Right cardiac atrium (tissue), 5 donors: ENCODE data around the gene RUFY3. TPM values are rescaled to one million over a fixed set of nuclear protein-coding genes. Genes with fewer than 3 reads are reported as not detected.

ENCODE experiments used
- ATAC-seq, 2 donors: fragments of 200-7000 bp; cut with Tn5 transposase; one replicate each; pipeline versions ENCODE4 v1.8.0 to v1.9.1; 2020; ENCODE audit warnings: moderate library complexity in 2 of 2, mild to moderate bottlenecking in 1 of 2
- DNase-seq, 3 donors: peaks; one replicate each; pipeline ENCODE4 v3.0.0-alpha.2; 2020
- H3K27ac ChIP-seq: one replicate; pipeline ENCODE4 v1.5.1; 2013; ENCODE audit warnings: mild to moderate bottlenecking, low read length, control low read depth, moderate library complexity
- H3K27me3 ChIP-seq: one replicate; pipeline ENCODE4 v1.6.1; 2013; ENCODE audit not compliant: control insufficient read depth, insufficient read depth
- H3K4me1 ChIP-seq: one replicate; pipeline ENCODE4 v1.6.1; 2013; ENCODE audit warnings: low read length; ENCODE audit not compliant: control insufficient read depth, insufficient read depth
- H3K4me3 ChIP-seq: one replicate; pipeline ENCODE4 v1.5.1; 2013; ENCODE audit warnings: low read length, control low read depth
- H3K9me3 ChIP-seq: one replicate; pipeline ENCODE4 v1.6.1; 2013; ENCODE audit warnings: low read length; ENCODE audit not compliant: control insufficient read depth
- WGBS: extraction: QIAGEN DNeasy Blood & Tissue Kit; methylation state at CpG from one replicate; pipeline ENCODE4 v1.1.7; 2013; 5-methylcytosine and 5-hydroxymethylcytosine counted together
- intact Hi-C, 4 donors: fragments of 100-400 bp; cut with DNase I; formaldehyde crosslinking; loops; one replicate each; pipeline versions ENCODE4 v1.11.0 to v1.14.0; 2022 to 2023
- polyA plus RNA-seq: library from polyadenylated mRNA; stranded (reverse); fragments of 200-250 nt; gene quantifications from one replicate; pipeline ENCODE4 v1.2.3, GENCODE V29; 2013
- total RNA-seq, 4 donors: library from RNA; stranded (reverse); fragmentation: NEBNext Ultra II Directional; extraction: Animal tissue kit (Norgen Biotek cat#: 25700); gene quantifications; one replicate each; pipeline ENCODE4 v1.2.1, GENCODE V29; 2021
- donor health status: healthy with polysubstance abuse.
- donor health status: DM: no; HTN: yes; CAD: no.
- donor health status: DM: no; HTN: no; CAD: no.
- donor health status: DM: no; HTN: yes; CAD: no; lungs with severe emphysema.
- donor health status: DM: yes; HTN: yes; CAD: no.

Gene RUFY3
- total and polyA plus RNA-seq, 5 donors, result 14.1 to 30.1 (median 29.1) TPM

DNA sequence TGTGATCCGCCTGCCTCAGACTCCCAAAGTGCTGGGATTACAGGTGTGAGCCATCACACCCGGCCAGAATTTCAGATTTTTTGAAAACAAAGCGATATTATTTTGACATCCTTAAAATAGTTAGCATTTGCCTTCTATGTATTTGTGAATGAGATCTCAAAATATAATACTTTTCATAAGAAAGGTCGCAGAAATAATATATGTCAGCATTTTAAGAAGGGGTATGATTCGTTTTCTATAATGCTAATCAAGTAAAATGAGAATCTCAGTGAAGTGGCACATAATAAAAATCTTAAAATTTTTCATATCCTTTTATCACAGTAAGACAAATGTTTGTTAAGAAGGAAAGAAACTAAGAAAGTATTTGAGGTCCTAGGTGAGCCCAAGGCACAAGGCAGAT is 65.7 kb downstream of the RUFY3 start:
- no peaks in the 10 kb centered on the region for H3K4me1 ChIP-seq
- no peak for DNase-seq
- intact Hi-C loops, result no loop called here
- no peak overlapping the region for H3K27ac ChIP-seq
- WGBS, result 98% methylated on average over 5 of the region's 5 CpGs
- ATAC-seq, result no peak
- no peak overlapping the region for H3K4me3 ChIP-seq
- no peaks in the 10 kb centered on the region for H3K27me3 ChIP-seq
- no peaks in the 10 kb centered on the region for H3K9me3 ChIP-seq

- no peaks in the 10 kb centered on the region for H3K4me1 ChIP-seq
- ATAC-seq (no peak), DNase-seq (no peak)
- H3K27me3 ChIP-seq, result no peaks in the 10 kb centered on the region
- intact Hi-C loops, result no loop called here
- no peak overlapping the region for H3K4me3 ChIP-seq
- 95% methylated on average over 1 of the region's 1 CpG for WGBS
- no peak overlapping the region for H3K27ac ChIP-seq
- no peaks in the 10 kb centered on the region for H3K9me3 ChIP-seq
These were observed 67.0 kb downstream of the RUFY3 start for GRCh38 chr4:70788733-70789132.

GRCh38 chr4:70793626-70794025 is 71.9 kb downstream of the RUFY3 start:
- no peak for ATAC-seq

DNA sequence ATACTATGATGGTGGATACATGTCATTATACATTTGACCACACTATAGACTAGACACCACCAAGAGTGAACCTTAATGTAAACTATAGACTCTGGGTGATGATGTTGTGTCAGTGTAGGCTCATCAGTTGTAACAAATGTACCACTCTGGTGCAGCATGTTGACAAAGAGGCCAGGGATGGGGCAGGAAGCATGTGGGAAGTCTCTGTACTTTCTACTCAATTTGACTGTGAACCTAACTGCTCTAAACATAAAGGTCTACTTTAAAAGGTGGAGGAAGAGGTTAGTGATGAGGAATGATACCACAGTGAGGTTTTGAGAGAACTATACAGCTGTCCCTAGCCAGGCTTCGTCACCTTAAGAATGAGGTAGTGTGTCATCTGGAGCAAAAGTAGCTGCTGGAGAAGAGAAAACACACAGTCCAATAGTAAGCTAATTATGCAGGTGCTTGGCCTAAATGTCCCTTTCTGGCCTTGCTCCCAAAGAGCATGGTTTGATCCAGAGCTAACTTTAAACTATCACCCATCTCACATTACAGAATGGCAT is 79.6 kb downstream of the RUFY3 start:
- Histone ChIP-seq H3K27me3 (no peaks in the 10 kb centered on the region), H3K4me3 (no peak overlapping the region), H3K27ac (no peak overlapping the region), H3K9me3 (no peaks in the 10 kb centered on the region), H3K4me1 (no peaks in the 10 kb centered on the region)
- ATAC-seq (no peak), DNase-seq (no peak)
- intact Hi-C loops, result no loop called here
- WGBS, result 95% methylated on average over 1 of the region's 1 CpG

More at GRCh38 chr4:70793626-70794025, 71.9 kb downstream of the RUFY3 start:
- 94% methylated on average over 6 of the region's 6 CpGs for WGBS
- Histone ChIP-seq H3K4me3 (no peak overlapping the region), H3K27me3 (no peaks in the 10 kb centered on the region), H3K27ac (no peak overlapping the region), H3K4me1 (no peaks in the 10 kb centered on the region), H3K9me3 (no peaks in the 10 kb centered on the region)
- DNase-seq, result no peak
- intact Hi-C loops, result no loop called here

DNA sequence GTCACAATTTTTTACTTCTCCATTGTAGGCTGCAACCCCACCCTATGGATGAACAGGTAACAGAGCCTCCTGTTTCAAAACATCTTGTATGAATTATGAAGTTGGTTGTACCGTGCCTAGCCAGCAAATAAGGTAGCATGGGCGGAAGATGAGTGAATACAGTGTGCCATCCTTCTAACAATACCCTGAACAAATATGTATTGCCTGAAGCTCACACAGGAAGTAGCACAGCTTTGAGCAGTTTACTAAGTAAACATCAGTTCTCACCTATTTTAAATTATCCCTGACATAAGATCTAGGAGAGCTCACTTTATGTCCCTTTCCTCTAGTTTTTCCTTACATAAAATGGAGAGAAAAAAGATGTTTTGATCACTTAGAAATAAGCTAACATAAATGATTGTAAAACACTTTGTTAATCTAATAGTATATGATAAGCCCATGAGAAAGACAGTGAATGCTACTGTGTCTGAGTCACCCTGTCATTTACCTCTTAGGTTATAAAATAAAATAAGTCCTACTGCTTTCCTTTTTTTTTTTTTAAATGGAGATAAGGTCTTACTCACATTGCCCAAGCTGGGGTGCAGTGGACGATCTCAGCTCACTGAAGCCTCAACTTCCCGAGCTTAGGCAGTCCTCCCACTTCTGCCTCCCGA is 81.3 kb downstream of the RUFY3 start:
- H3K27ac ChIP-seq, result no peak overlapping the region
- intact Hi-C loops, result no loop called here
- H3K4me3 ChIP-seq, result no peak overlapping the region
- H3K27me3 ChIP-seq, result no peaks in the 10 kb centered on the region
- no peaks in the 10 kb centered on the region for H3K9me3 ChIP-seq
- no peaks in the 10 kb centered on the region for H3K4me1 ChIP-seq
- WGBS, result 92% methylated on average over 5 of the region's 5 CpGs
- ATAC-seq, result no peak
- no peak for DNase-seq

GRCh38 chr4:70808151-70808550 is 86.4 kb downstream of the RUFY3 start:
- no peak for DNase-seq
- no peak overlapping the region for H3K4me3 ChIP-seq
- intact Hi-C loops, result no loop called here
- H3K4me1 ChIP-seq, result no peaks in the 10 kb centered on the region
- H3K27me3 ChIP-seq, result no peaks in the 10 kb centered on the region
- no peak for ATAC-seq
- no peaks in the 10 kb centered on the region for H3K9me3 ChIP-seq
- H3K27ac ChIP-seq, result no peak overlapping the region
- WGBS, result 89% methylated on average over 1 of the region's 1 CpG

GRCh38 chr4:70815370-70815769 is 93.6 kb downstream of the RUFY3 start:
- Histone ChIP-seq H3K4me3 (no peak overlapping the region), H3K9me3 (no peaks in the 10 kb centered on the region), H3K4me1 (no peaks in the 10 kb centered on the region), H3K27me3 (no peaks in the 10 kb centered on the region), H3K27ac (no peak overlapping the region)
- intact Hi-C loops, result no loop called here
- WGBS, result 94% methylated on average over 1 of the region's 1 CpG
- ATAC-seq (no peak), DNase-seq (no peak)

- H3K4me3 ChIP-seq, result no peak overlapping the region
- intact Hi-C loops, result no loop called here
- H3K27ac ChIP-seq, result no peak overlapping the region
- H3K9me3 ChIP-seq, result no peaks in the 10 kb centered on the region
- DNase-seq (no peak), ATAC-seq (no peak)
- H3K4me1 ChIP-seq, result no peaks in the 10 kb centered on the region
- H3K27me3 ChIP-seq, result no peaks in the 10 kb centered on the region
- 42% methylated on average over 2 of the region's 2 CpGs for WGBS
These were observed 95.1 kb downstream of the RUFY3 start for GRCh38 chr4:70816894-70817293.

DNA sequence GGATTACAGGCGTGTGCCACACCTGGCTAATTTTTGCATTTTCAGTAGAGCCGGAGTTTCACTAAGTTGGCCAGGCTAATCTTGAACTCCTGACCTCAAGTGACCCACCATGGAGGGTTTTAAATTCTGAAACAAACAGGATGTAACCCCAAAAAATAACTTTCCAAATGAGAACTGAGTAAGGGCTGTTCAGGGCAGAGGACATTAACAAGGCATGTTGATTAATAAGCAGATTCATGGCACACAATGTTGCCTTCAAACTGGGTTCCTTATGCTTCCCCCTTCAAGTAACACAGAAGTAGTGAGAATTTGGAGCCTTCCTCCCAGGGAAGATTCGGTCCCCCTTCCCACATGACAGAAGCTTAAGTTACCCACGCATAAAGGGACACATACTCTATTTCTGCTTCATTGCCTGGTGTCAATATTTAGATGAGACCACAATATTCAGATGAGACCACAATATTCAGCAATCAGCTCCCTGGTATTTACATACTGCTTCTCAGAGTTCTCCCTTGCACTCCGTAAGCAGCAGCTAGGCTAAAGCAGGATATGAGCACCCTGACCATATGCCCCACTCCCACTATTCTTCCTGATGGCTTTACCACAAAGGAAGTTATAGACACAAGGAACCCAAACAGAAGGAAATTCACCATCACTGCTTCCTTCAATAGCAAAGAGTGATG is 96.5 kb downstream of the RUFY3 start:
- no peak overlapping the region for H3K27ac ChIP-seq
- no peak for DNase-seq
- H3K27me3 ChIP-seq, result no peaks in the 10 kb centered on the region
- no peak for ATAC-seq
- H3K4me3 ChIP-seq, result no peak overlapping the region
- H3K4me1 ChIP-seq, result no peaks in the 10 kb centered on the region
- no peaks in the 10 kb centered on the region for H3K9me3 ChIP-seq
- intact Hi-C loops, result no loop called here
- 87% methylated on average over 5 of the region's 5 CpGs for WGBS

- Histone ChIP-seq H3K27me3 (no peaks in the 10 kb centered on the region), H3K4me1 (no peaks in the 10 kb centered on the region), H3K27ac (no peak overlapping the region), H3K4me3 (no peak overlapping the region), H3K9me3 (no peaks in the 10 kb centered on the region)
- DNase-seq (no peak), ATAC-seq (no peak)
- WGBS, result 90% methylated on average over 3 of the region's 3 CpGs
- intact Hi-C loops, result no loop called here
These were observed 97.2 kb downstream of the RUFY3 start for GRCh38 chr4:70818921-70819320.

- no peak overlapping the region for H3K27ac ChIP-seq
- H3K9me3 ChIP-seq, result no peaks in the 10 kb centered on the region
- no peak overlapping the region for H3K4me3 ChIP-seq
- DNase-seq (no peak), ATAC-seq (no peak)
- H3K4me1 ChIP-seq, result no peaks in the 10 kb centered on the region
- 100% methylated on average over 3 of the region's 3 CpGs for WGBS
- intact Hi-C loops, result no loop called here
- no peaks in the 10 kb centered on the region for H3K27me3 ChIP-seq
These were observed 107.3 kb downstream of the RUFY3 start for GRCh38 chr4:70829015-70829414.
